ENCODE results near the gene OSBPL9. TPM values are rescaled to one million over a fixed set of nuclear protein-coding genes. Genes with fewer than 3 reads are reported as not detected.

Gene OSBPL9
- total RNA-seq, 1 donor from 2014 or later: 91.2 TPM

GRCh38 chr1:51664421-51665240 lies 47.7 kb downstream of the OSBPL9 start:
- Mint-ChIP-seq H3K9me3 (ENCODE audit: unreplicated experiment) (no peaks in the 10 kb centered on the region), H3K36me3 (ENCODE audit: low read depth, unreplicated experiment) (peaks cover 8% of the 10 kb centered on the region), H3K4me3 (ENCODE audit: unreplicated experiment) (no peak overlapping the region), H3K27me3 (ENCODE audit: unreplicated experiment) (peaks cover 1% of the 10 kb centered on the region), H3K27ac (ENCODE audit: unreplicated experiment) (no peak overlapping the region), H3K4me1 (ENCODE audit: unreplicated experiment) (peaks cover 25% of the 10 kb centered on the region)
- no peak for DNase-seq (ENCODE audit: low spot score)
- no peak for TF ChIP-seq CTCF (IDR thresholded peaks at IDR 0.05; ENCODE audit: unreplicated experiment)

- H3K27ac Mint-ChIP-seq (ENCODE audit: unreplicated experiment): no peak overlapping the region
- no peak for DNase-seq (ENCODE audit: low spot score)
- no peak for TF ChIP-seq CTCF (IDR thresholded peaks at IDR 0.05; ENCODE audit: unreplicated experiment)
- H3K9me3 Mint-ChIP-seq (ENCODE audit: unreplicated experiment): no peaks in the 10 kb centered on the region
- peaks cover 2% of the 10 kb centered on the region for H3K36me3 Mint-ChIP-seq (ENCODE audit: low read depth, unreplicated experiment)
- H3K4me3 Mint-ChIP-seq (ENCODE audit: unreplicated experiment): no peak overlapping the region
- H3K4me1 Mint-ChIP-seq (ENCODE audit: unreplicated experiment): peaks cover 16% of the 10 kb centered on the region
- H3K27me3 Mint-ChIP-seq (ENCODE audit: unreplicated experiment): peaks cover 1% of the 10 kb centered on the region
Measured at GRCh38 chr1:51666478-51666877, 49.6 kb downstream of the OSBPL9 start.

- DNase-seq (ENCODE audit: low spot score): no peak
- peaks cover 13% of the 10 kb centered on the region for H3K4me1 Mint-ChIP-seq (ENCODE audit: unreplicated experiment)
- no peaks in the 10 kb centered on the region for H3K9me3 Mint-ChIP-seq (ENCODE audit: unreplicated experiment)
- H3K36me3 Mint-ChIP-seq (ENCODE audit: low read depth, unreplicated experiment): no peaks in the 10 kb centered on the region
- no peak overlapping the region for H3K4me3 Mint-ChIP-seq (ENCODE audit: unreplicated experiment)
- H3K27me3 Mint-ChIP-seq (ENCODE audit: unreplicated experiment): no peaks in the 10 kb centered on the region
- no peak for TF ChIP-seq CTCF (IDR thresholded peaks at IDR 0.05; ENCODE audit: unreplicated experiment)
- H3K27ac Mint-ChIP-seq (ENCODE audit: unreplicated experiment): no peak overlapping the region
Measured at GRCh38 chr1:51667561-51667960, 50.7 kb downstream of the OSBPL9 start.

GRCh38 chr1:51669272-51669671 lies 52.4 kb downstream of the OSBPL9 start:
- Mint-ChIP-seq H3K9me3 (ENCODE audit: unreplicated experiment) (no peaks in the 10 kb centered on the region), H3K27ac (ENCODE audit: unreplicated experiment) (no peak overlapping the region), H3K4me3 (ENCODE audit: unreplicated experiment) (no peak overlapping the region), H3K36me3 (ENCODE audit: low read depth, unreplicated experiment) (no peaks in the 10 kb centered on the region), H3K4me1 (ENCODE audit: unreplicated experiment) (peaks cover 13% of the 10 kb centered on the region), H3K27me3 (ENCODE audit: unreplicated experiment) (no peaks in the 10 kb centered on the region)
- no peak for DNase-seq (ENCODE audit: low spot score)
- no peak for TF ChIP-seq CTCF (IDR thresholded peaks at IDR 0.05; ENCODE audit: unreplicated experiment)

GRCh38 chr1:51669816-51670215 lies 52.9 kb downstream of the OSBPL9 start:
- Mint-ChIP-seq H3K4me1 (ENCODE audit: unreplicated experiment) (peaks cover 13% of the 10 kb centered on the region), H3K9me3 (ENCODE audit: unreplicated experiment) (no peaks in the 10 kb centered on the region), H3K27me3 (ENCODE audit: unreplicated experiment) (no peaks in the 10 kb centered on the region), H3K36me3 (ENCODE audit: low read depth, unreplicated experiment) (no peaks in the 10 kb centered on the region), H3K4me3 (ENCODE audit: unreplicated experiment) (no peak overlapping the region), H3K27ac (ENCODE audit: unreplicated experiment) (no peak overlapping the region)
- no peak for TF ChIP-seq CTCF (IDR thresholded peaks at IDR 0.05; ENCODE audit: unreplicated experiment)
- DNase-seq (ENCODE audit: low spot score): no peak
